Astrocyte (in vitro differentiated cells and primary cell): ENCODE results near the gene PRRC1.

ENCODE experiments used
- CTCF ChIP-seq: IDR thresholded peaks from 2 replicates; pipeline ENCODE4 v1.5.1; 2011; ENCODE audit warnings: low read depth, mild to moderate bottlenecking, inconsistent platforms, low read length, moderate library complexity; ENCODE audit not compliant: insufficient read depth
- EZH2 ChIP-seq: IDR thresholded peaks from 2 replicates; pipeline ENCODE4 v1.6.1; 2012; ENCODE audit warnings: mild to moderate bottlenecking, low read length, inconsistent platforms; ENCODE audit not compliant: insufficient read depth

DNA sequence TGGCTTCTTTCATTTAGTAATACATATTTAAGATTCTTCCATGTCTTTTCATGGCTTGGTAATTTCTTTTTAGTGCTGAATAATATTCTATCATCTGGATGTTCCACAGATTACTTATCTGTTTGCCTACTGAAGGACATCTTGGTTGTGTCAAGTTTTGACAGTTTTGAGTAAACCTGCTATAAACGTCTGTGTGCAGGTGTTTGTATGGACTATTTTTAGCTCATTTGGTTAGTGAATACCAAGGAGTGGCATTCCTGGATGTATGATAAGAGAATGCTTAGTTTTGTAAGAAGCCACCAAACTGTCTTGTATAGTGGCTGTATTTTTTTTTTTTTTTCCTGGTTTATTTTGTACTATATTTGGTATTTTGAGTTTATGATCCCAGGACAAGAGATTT lies 38.4 kb downstream of the PRRC1 start:
- TF ChIP-seq CTCF (no peak), EZH2 (no peak)
